SH-SY5Y (cell line): ENCODE measurements around the gene CHD9.

Experiments
- GATA2 ChIP-seq: IDR thresholded peaks from 2 replicates; pipeline ENCODE4 v1.6.1; 2011; ENCODE audit warnings: mild to moderate bottlenecking, low read depth, low read length
- GATA3 ChIP-seq: IDR thresholded peaks from 2 replicates; pipeline ENCODE4 v1.6.1; 2011; ENCODE audit warnings: low read depth, mild to moderate bottlenecking, low read length, moderate library complexity

GRCh38 chr16:53064081-53064578, 9.3 kb downstream of the CHD9 start:
- TF ChIP-seq GATA3 (no peak), GATA2 (no peak)
